Measurements from ENCODE around the gene CLK3. TPM values are rescaled to one million over a fixed set of nuclear protein-coding genes. Genes with fewer than 3 reads are reported as not detected.

The CLK3 gene
- total RNA-seq, 4 donors from 2014 or later: 46.8 to 105 (median 58.0) TPM

GRCh38 chr15:74608786-74609185 is 6.8 kb upstream of the CLK3 start:
- TF ChIP-seq CTCF (IDR thresholded peaks at IDR 0.05): no peak
- no peak for TF ChIP-seq POLR2A (IDR thresholded peaks at IDR 0.05)

GRCh38 chr15:74609938-74610301 is 5.7 kb upstream of the CLK3 start:
- H3K36me3 ChIP-seq: no peaks in the 10 kb centered on the region
- no peak overlapping the region for H3K27ac ChIP-seq
- intact Hi-C loops (cut with DNase I): loop anchor here (5.0 kb wide), 1 partner anchor 68 kb away; the partner anchor contains the start of gene ARID3B
- peaks cover 0 to 29% (median 0%) of the 10 kb centered on the region in 3 donors for H3K4me1 ChIP-seq
- no peak for TF ChIP-seq POLR2A (IDR thresholded peaks at IDR 0.05)
- TF ChIP-seq CTCF (IDR thresholded peaks at IDR 0.05): no peak
- H3K27me3 ChIP-seq: no peaks in the 10 kb centered on the region
- DNase-seq: no peak
- no peak overlapping the region for H3K4me3 ChIP-seq
- no peaks in the 10 kb centered on the region for H3K9me3 ChIP-seq
- WGBS, 2 donors: 93% methylated on average over 2 of the region's 3 CpGs; no CpG with 5 or more reads in 1 of the 2 donors

More at GRCh38 chr15:74608786-74609185, 6.8 kb upstream of the CLK3 start:
- Histone ChIP-seq H3K36me3 (no peaks in the 10 kb centered on the region), H3K27me3 (no peaks in the 10 kb centered on the region), H3K9me3 (no peaks in the 10 kb centered on the region), H3K4me3 (no peak overlapping the region), H3K4me1 (peaks cover 0 to 18% (median 0%) of the 10 kb centered on the region in 3 donors), H3K27ac (no peak overlapping the region)
- WGBS, 2 donors: 100% methylated on average over 1 of the region's 3 CpGs; no CpG with 5 or more reads in 1 of the 2 donors
- intact Hi-C loops (cut with DNase I): no loop called here
- no peak for DNase-seq

- Histone ChIP-seq H3K27me3 (no peaks in the 10 kb centered on the region), H3K27ac (no peak overlapping the region), H3K9me3 (no peaks in the 10 kb centered on the region), H3K36me3 (no peaks in the 10 kb centered on the region), H3K4me3 (no peak overlapping the region), H3K4me1 (peaks cover 0 to 30% (median 0%) of the 10 kb centered on the region in 3 donors)
- intact Hi-C loops (cut with DNase I): loop anchor here (5.0 kb wide), 1 partner anchor 68 kb away; the partner anchor contains the start of gene ARID3B
- DNase-seq: no peak
- WGBS, 2 donors: 30% methylated on average over 2 of the region's 7 CpGs; no CpG with 5 or more reads in 1 of the 2 donors
- TF ChIP-seq CTCF (IDR thresholded peaks at IDR 0.05): no peak
- no peak for TF ChIP-seq POLR2A (IDR thresholded peaks at IDR 0.05)
Measured at GRCh38 chr15:74610302-74610951, 5.2 kb upstream of the CLK3 start.

GRCh38 chr15:74611341-74611740 is 4.3 kb upstream of the CLK3 start:
- no peaks in the 10 kb centered on the region for H3K27me3 ChIP-seq
- no peak for DNase-seq
- H3K27ac ChIP-seq: no peak overlapping the region
- H3K9me3 ChIP-seq: no peaks in the 10 kb centered on the region
- intact Hi-C loops (cut with DNase I): loop anchor here (5.0 kb wide), 1 partner anchor 69 kb away; the partner anchor contains the start of gene ARID3B
- no peaks in the 10 kb centered on the region for H3K36me3 ChIP-seq
- peaks cover 0 to 32% (median 0%) of the 10 kb centered on the region in 3 donors for H3K4me1 ChIP-seq
- 18 to 60% methylated on average over 1 to 6 of the region's 11 CpGs for WGBS, 2 donors
- TF ChIP-seq CTCF (IDR thresholded peaks at IDR 0.05): no peak
- no peak for TF ChIP-seq POLR2A (IDR thresholded peaks at IDR 0.05)
- H3K4me3 ChIP-seq: no peak overlapping the region

DNA sequence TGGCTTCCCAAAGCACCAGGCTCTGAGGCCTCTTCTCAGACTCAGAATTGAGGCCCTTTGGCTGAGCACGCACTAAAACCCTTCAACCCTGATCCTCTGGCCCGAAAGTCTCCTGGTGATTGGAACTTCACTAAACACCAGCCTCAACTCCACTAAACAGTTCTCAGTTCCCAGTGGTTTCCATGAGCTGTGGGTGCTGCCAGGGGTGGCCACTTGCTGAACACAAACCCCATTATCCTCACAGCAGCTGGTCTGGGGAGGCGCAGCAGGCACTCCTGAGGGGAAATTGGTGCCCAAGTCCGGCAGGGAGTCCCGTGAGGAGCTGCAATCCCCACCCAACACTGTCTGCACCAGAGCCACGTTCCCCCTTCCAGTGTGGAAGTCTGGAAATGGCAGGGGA is 3.8 kb upstream of the CLK3 start:
- no peak for TF ChIP-seq CTCF (IDR thresholded peaks at IDR 0.05)
- no peak for TF ChIP-seq POLR2A (IDR thresholded peaks at IDR 0.05)
- no peak for DNase-seq
- WGBS, 2 donors: 90% methylated on average over 5 of the region's 6 CpGs; no CpG with 5 or more reads in 1 of the 2 donors
- intact Hi-C loops (cut with DNase I): loop anchor here (5.0 kb wide), 1 partner anchor 70 kb away; the partner anchor contains the start of gene ARID3B
- Histone ChIP-seq H3K4me3 (no peak overlapping the region), H3K4me1 (peaks cover 4 to 37% (median 4%) of the 10 kb centered on the region in 3 donors), H3K36me3 (no peaks in the 10 kb centered on the region), H3K9me3 (no peaks in the 10 kb centered on the region), H3K27me3 (no peaks in the 10 kb centered on the region), H3K27ac (no peak overlapping the region)

All from esophagus squamous epithelium (tissue), 5 donors.